ENCODE data around the gene MAT1A. TPM values are rescaled to one million over a fixed set of nuclear protein-coding genes. Genes with fewer than 3 reads are reported as not detected.

Gene MAT1A
- total and polyA plus RNA-seq, 9 of the 15 experiments (the other 6 are each of a cell fraction or from before 2014, with no cell fraction given), result 0.03 to 0.30 (median 0.11) TPM; not detected in 2

GRCh38 chr10:80324891-80325364 lies 35.5 kb upstream of the MAT1A start:
- Histone ChIP-seq H3K4me2 (ENCODE audit: insufficient read depth, low read length) (no peak overlapping the region), H3K4me1 (replicated peaks in 1 of 2; ENCODE audit: control insufficient read depth in 2 of 2, insufficient read depth in 2 of 2, low read length in 2 of 2) (no peaks in the 10 kb centered on the region), H4K20me1 (replicated peaks; ENCODE audit: control insufficient read depth, insufficient read depth, low read length) (no peaks in the 10 kb centered on the region), H3K79me2 (ENCODE audit: control insufficient read depth, insufficient read depth, low read length) (no peaks in the 10 kb centered on the region), H3K36me3 (ENCODE audit: control insufficient read depth, insufficient read depth, low read length) (no peaks in the 10 kb centered on the region), H3K27ac (ENCODE audit: extremely low read depth, low read depth, low read length) (no peak overlapping the region), H2AFZ (ENCODE audit: low read depth, low read length) (no peak overlapping the region), H3K9me1 (ENCODE audit: control insufficient read depth, insufficient read depth, low read length) (no peaks in the 10 kb centered on the region), H3K4me3 (no peak overlapping the region), H3K9ac (ENCODE audit: insufficient read depth in 1 of 2, low read depth in 2 of 2, low read length in 2 of 2) (no peak overlapping the region), H3K27me3 (ENCODE audit: control insufficient read depth in 2 of 2, insufficient read depth in 2 of 2, low read length in 2 of 2) (peaks cover 4 to 24% of the 10 kb centered on the region in 2 experiments; a peak in 2 of 5 replicates), H3K9me3 (replicated peaks; ENCODE audit: control insufficient read depth, insufficient read depth, low read depth, low read length) (no peaks in the 10 kb centered on the region)
- FAIRE-seq (no peak), DNase-seq (ENCODE audit: extremely low read depth in 1 of 4, low spot score in 3 of 4) (no peak), ATAC-seq (no peak; the same call in 2 of the 3 replicates)
- ChIA-PET POLR2A (interaction anchor here (1.2 kb wide), 1 partner anchor 10 kb away, joined by 3 read pairs; no protein-coding TSS in a partner anchor), CTCF (ENCODE audit: low intra/inter-chr PET ratio) (no interaction called here)
- TF ChIP-seq ZFP1 (CRISPR knock-in tag; IDR thresholded peaks at IDR 0.05), result no peak
- no peak for TF ChIP-seq RBM14 (IDR thresholded peaks at IDR 0.05; ENCODE audit: borderline replicate concordance, insufficient read depth, low read depth, low read length)
- TF ChIP-seq POLR3A (IDR thresholded peaks at IDR 0.05; ENCODE audit: borderline replicate concordance, extremely low read depth, insufficient read depth, insufficient read length), result no peak
- TF ChIP-seq NFE2L1 (tag; IDR thresholded peaks at IDR 0.05; ENCODE audit: borderline replicate concordance, low read depth), result no peak
- TF ChIP-seq ZBTB7A (IDR thresholded peaks at IDR 0.05; ENCODE audit: borderline replicate concordance, control insufficient read depth, low read depth, low read length), result no peak
- no peak for TF ChIP-seq TCFL5 (CRISPR knock-in tag; conservative IDR thresholded peaks at IDR 0.05)
- TF ChIP-seq POLR3G (IDR thresholded peaks at IDR 0.05; ENCODE audit: extremely low read depth, insufficient read length, insufficient replicate concordance), result no peak
- TF ChIP-seq NCOA1 (IDR thresholded peaks at IDR 0.05; ENCODE audit: low read depth), result no peak
- no peak for TF ChIP-seq SPI1 (IDR thresholded peaks at IDR 0.05; ENCODE audit: borderline replicate concordance, low read depth, low read length)
- TF ChIP-seq ZNF3 (CRISPR knock-in tag; IDR thresholded peaks at IDR 0.05), result no peak
- BruUV-seq (replicated peaks), result no TSS peak
- intact Hi-C loops (cut with micrococcal nuclease), result no loop called here
- in situ Hi-C loops (cut with MboI), result no loop called here
- 1% methylated on average over 6 of the region's 6 CpGs for WGBS (ENCODE audit: insufficient coverage, low coverage, missing lambda C conversion rate)

Measured in K562 (cell line).